ENCODE results near the gene LIPH.
"Not testable (repeated sequence)": the region's sequence is repeated elsewhere in the genome, so short reads cannot be mapped to it uniquely, and the experiment has no call there.

The LIPH gene

GRCh38 chr3:185490241-185490640 lies 62.1 kb downstream of the LIPH start:
- in situ Hi-C loops (cut with MboI; ENCODE audit: low sequenced_read_pairs): no loop called here

- in situ Hi-C loops (cut with MboI; ENCODE audit: low sequenced_read_pairs): no loop called here
These were observed 62.9 kb downstream of the LIPH start for GRCh38 chr3:185489462-185489861.

GRCh38 chr3:185488465-185488864 lies 63.9 kb downstream of the LIPH start:
- in situ Hi-C loops (cut with MboI; ENCODE audit: low sequenced_read_pairs): no loop called here

- in situ Hi-C loops (cut with MboI; ENCODE audit: low sequenced_read_pairs): no loop called here
These were observed 66.0 kb downstream of the LIPH start for GRCh38 chr3:185486394-185486793.

- in situ Hi-C loops (cut with MboI; ENCODE audit: low sequenced_read_pairs): no loop called here
These were observed 68.1 kb downstream of the LIPH start for GRCh38 chr3:185484296-185484695.

GRCh38 chr3:185479373-185479945 lies 72.9 kb downstream of the LIPH start:
- in situ Hi-C loops (cut with MboI; ENCODE audit: low sequenced_read_pairs): no loop called here

GRCh38 chr3:185477316-185477715 lies 75.1 kb downstream of the LIPH start:
- in situ Hi-C loops (cut with MboI; ENCODE audit: low sequenced_read_pairs): no loop called here

GRCh38 chr3:185474922-185475321 lies 77.5 kb downstream of the LIPH start:
- in situ Hi-C loops (cut with MboI; ENCODE audit: low sequenced_read_pairs): not testable (repeated sequence)

GRCh38 chr3:185473290-185473815 lies 79.0 kb downstream of the LIPH start:
- in situ Hi-C loops (cut with MboI; ENCODE audit: low sequenced_read_pairs): no loop called here

- in situ Hi-C loops (cut with MboI; ENCODE audit: low sequenced_read_pairs): no loop called here
These were observed 82.1 kb downstream of the LIPH start for GRCh38 chr3:185470323-185470722.

- in situ Hi-C loops (cut with MboI; ENCODE audit: low sequenced_read_pairs): no loop called here
These were observed 82.8 kb downstream of the LIPH start for GRCh38 chr3:185469542-185469941.

- in situ Hi-C loops (cut with MboI; ENCODE audit: low sequenced_read_pairs): not testable (repeated sequence)
These were observed 86.3 kb downstream of the LIPH start for GRCh38 chr3:185466123-185466522.

GRCh38 chr3:185465471-185465870 lies 86.9 kb downstream of the LIPH start:
- in situ Hi-C loops (cut with MboI; ENCODE audit: low sequenced_read_pairs): no loop called here

- in situ Hi-C loops (cut with MboI; ENCODE audit: low sequenced_read_pairs): no loop called here
These were observed 91.6 kb downstream of the LIPH start for GRCh38 chr3:185460719-185461350.

- in situ Hi-C loops (cut with MboI; ENCODE audit: low sequenced_read_pairs): no loop called here
These were observed 92.1 kb downstream of the LIPH start for GRCh38 chr3:185460309-185460708.

- in situ Hi-C loops (cut with MboI; ENCODE audit: low sequenced_read_pairs): no loop called here
These were observed 95.0 kb downstream of the LIPH start for GRCh38 chr3:185457376-185457775.
